Type B pancreatic cell (in vitro differentiated cells): ENCODE measurements around the gene GNA15. TPM values are rescaled to one million over a fixed set of nuclear protein-coding genes. Genes with fewer than 3 reads are reported as not detected.

Experiments used
- DNase-seq: peaks from one replicate; pipeline ENCODE4 v3.0.0; 2021; ENCODE audit warnings: mixed read lengths; ENCODE audit not compliant: unreplicated experiment; ENCODE audit errors: extremely low spot score
- H3K27ac Mint-ChIP-seq: 2 replicates; pipeline ENCODE4 v1.8.0; 2021; ENCODE audit warnings: mild to moderate bottlenecking, mixed read lengths
- H3K27me3 Mint-ChIP-seq: 2 replicates; pipeline ENCODE4 v1.8.0; 2021; ENCODE audit warnings: mixed read lengths
- H3K36me3 Mint-ChIP-seq: 2 replicates; pipeline ENCODE4 v1.8.0; 2021; ENCODE audit warnings: mixed read lengths
- H3K4me1 Mint-ChIP-seq: one replicate; pipeline ENCODE4 v1.8.0; 2021; ENCODE audit warnings: mixed read lengths; ENCODE audit not compliant: unreplicated experiment
- H3K4me3 Mint-ChIP-seq: 2 replicates; pipeline ENCODE4 v1.8.0; 2021; ENCODE audit warnings: mild to moderate bottlenecking, mixed read lengths
- H3K9me3 Mint-ChIP-seq: 2 replicates; pipeline ENCODE4 v1.8.0; 2021; ENCODE audit warnings: mixed read lengths
- total RNA-seq: library from RNA; stranded (reverse); gene quantifications from 2 replicates; pipeline ENCODE4 v1.2.1, GENCODE V29; 2021; ENCODE audit warnings: low replicate concordance
- TF ChIP-seq, protein P1 (sequence below): fragments of 200-600 bp; sonication (generic); conservative IDR thresholded peaks from 2 replicates; pipeline ENCODE4 v1.5.0; 2021; ENCODE audit warnings: antibody characterized with exemption, mild to moderate bottlenecking

Gene GNA15
- total RNA-seq, 1 donor from 2014 or later = 1.6 TPM

DNA sequence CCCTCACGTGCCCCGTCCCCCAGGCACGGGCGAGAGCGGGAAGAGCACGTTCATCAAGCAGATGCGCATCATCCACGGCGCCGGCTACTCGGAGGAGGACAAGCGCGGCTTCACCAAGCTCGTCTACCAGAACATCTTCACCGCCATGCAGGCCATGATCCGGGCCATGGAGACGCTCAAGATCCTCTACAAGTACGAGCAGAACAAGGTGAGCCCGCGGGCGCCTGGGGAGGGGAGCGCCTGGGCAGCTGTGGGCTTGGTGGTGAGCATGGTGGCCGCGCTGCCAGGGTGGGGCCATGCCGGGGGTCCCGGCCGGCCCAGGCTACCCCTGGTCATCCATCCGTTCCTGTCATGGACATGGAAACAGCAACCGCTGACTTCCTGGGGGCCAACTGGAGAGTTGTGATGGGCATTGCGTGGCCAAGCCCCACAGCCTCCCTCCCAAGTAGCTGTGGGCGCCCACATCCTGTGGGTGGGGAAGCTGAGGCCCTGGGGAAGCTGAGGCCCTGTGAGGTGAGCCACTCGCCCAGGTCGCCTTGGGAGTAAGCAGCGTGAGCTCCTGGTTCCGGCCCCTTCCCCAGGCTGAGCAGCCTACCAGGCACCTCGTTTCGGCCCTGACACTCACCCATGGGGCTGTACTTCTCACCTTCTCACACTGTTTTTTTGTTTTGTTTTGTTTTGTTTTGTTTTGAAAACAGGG lies 25.6 kb upstream of the GNA15 start:
- DNase-seq = no peak
- Mint-ChIP-seq H3K27ac (no peak overlapping the region), H3K27me3 (no peaks in the 10 kb centered on the region), H3K4me3 (no peak overlapping the region), H3K9me3 (no peaks in the 10 kb centered on the region), H3K4me1 (peaks cover 12% of the 10 kb centered on the region), H3K36me3 (peaks cover 4% of the 10 kb centered on the region)
- TF ChIP-seq, protein P1, sequence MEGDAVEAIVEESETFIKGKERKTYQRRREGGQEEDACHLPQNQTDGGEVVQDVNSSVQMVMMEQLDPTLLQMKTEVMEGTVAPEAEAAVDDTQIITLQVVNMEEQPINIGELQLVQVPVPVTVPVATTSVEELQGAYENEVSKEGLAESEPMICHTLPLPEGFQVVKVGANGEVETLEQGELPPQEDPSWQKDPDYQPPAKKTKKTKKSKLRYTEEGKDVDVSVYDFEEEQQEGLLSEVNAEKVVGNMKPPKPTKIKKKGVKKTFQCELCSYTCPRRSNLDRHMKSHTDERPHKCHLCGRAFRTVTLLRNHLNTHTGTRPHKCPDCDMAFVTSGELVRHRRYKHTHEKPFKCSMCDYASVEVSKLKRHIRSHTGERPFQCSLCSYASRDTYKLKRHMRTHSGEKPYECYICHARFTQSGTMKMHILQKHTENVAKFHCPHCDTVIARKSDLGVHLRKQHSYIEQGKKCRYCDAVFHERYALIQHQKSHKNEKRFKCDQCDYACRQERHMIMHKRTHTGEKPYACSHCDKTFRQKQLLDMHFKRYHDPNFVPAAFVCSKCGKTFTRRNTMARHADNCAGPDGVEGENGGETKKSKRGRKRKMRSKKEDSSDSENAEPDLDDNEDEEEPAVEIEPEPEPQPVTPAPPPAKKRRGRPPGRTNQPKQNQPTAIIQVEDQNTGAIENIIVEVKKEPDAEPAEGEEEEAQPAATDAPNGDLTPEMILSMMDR = no peak

DNA sequence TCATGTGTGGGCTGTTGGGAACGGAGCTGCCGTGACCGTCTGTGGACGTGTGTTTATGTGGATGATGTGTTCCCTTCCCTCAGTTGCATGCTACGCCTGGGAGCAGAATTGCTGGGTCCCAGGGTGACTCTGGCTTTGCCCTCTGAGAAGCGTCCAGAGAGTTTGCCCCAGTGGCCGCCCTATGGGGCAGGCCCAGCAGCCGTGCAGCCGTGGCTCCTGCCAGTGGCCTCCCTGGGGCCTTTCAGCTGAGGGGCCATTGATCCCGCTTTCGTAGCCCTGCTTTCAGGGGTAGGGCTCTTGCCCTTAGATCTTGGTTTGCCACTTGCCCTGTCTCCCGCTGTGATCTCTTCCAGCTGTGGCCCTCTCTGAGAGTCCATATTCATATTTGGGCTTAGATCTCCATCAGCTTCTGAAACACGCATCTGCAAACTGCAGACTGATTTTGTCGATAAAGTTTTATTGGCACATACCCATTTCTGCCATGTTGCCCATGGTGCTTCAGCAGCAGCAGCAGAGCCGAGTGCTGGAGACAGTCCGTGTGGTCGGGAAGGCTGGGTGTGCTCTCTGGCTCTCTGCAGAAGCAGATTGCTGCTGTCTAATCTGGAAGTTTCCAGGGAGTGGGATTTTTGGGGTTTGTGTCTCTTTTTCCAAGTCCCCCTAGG lies 24.1 kb upstream of the GNA15 start:
- Mint-ChIP-seq H3K4me1 (peaks cover 12% of the 10 kb centered on the region), H3K4me3 (no peak overlapping the region), H3K27ac (no peak overlapping the region), H3K36me3 (peaks cover 4% of the 10 kb centered on the region), H3K9me3 (no peaks in the 10 kb centered on the region), H3K27me3 (no peaks in the 10 kb centered on the region)
- TF ChIP-seq, protein P1 = no peak
- DNase-seq = no peak

DNA sequence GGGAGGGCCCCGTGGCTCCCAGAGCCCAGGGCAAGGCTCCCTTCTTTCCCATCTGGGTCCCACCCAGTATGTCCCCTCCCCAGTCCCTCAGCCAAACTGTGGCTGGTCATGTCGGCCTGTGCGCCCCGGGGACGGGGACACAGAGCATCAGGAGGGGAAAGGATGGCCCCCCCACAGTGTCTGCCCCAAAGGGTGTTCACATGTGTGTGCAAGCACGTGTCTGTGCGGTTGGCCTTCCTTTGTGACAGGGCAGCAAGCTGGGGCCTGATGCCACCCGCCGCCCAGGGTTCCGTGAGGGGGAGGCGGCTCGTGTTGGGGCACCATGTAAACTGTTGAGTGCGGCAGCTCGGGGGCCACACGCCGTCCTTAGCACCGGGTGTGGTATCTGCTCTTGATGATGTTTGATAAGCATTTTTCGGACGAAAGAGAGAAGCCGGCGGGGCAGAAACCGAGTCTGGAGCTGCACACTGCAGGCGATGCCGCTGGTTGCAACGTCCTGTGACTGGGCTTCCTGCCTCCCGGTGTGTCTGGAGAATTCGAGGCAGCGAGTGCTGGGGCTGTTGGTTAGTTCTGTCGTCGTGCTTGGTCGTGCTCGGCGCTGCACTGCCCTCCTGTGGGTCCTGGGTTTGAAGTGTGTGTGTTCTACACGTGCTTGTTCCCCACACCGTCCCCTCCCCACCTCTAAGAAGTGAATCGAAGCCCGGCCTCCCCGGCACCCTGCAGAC lies 23.3 kb upstream of the GNA15 start:
- H3K9me3 Mint-ChIP-seq = no peaks in the 10 kb centered on the region
- peaks cover 8% of the 10 kb centered on the region for H3K4me1 Mint-ChIP-seq
- H3K27ac Mint-ChIP-seq = no peak overlapping the region
- no peak overlapping the region for H3K4me3 Mint-ChIP-seq
- no peaks in the 10 kb centered on the region for H3K27me3 Mint-ChIP-seq
- DNase-seq = no peak
- TF ChIP-seq, protein P1 = no peak
- H3K36me3 Mint-ChIP-seq = peaks cover 4% of the 10 kb centered on the region

DNA sequence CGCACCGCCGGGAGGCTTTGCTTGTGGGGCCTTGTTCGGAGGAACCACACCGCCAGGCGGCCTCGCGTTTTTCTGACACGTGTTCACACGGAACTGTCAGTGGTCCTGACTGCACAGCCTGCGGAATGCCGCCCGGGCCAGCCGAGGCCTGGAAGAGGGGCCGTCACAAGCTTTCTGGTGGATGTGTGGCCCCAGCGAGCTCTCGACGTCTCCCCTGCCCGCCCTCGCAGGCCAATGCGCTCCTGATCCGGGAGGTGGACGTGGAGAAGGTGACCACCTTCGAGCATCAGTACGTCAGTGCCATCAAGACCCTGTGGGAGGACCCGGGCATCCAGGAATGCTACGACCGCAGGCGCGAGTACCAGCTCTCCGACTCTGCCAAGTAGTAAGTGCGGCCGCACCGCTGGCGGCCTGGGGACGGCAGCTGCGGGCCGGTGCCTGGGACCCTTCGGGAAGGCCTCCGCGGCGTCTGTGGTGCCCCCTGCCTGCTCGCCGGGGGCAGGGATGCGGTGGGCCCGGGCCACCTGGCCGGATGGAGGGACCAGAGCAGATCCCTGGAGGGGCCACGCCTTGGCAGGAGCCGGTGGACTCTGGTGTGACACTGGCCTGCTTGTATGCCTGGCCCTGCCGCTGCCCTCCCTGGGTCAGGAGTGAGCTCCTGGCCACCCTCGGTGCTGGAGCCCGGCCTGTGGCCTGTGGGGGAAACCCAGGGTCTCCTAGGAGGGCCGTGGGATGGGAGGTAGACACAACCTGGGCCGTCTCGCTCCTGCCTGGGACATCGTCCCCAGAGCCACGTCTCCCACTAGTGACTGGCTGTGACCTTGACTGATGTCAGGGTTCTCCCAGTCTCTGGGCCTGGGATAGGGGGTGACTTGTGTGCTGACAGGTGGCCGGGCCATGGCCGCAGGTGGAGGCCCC lies 22.5 kb upstream of the GNA15 start:
- Mint-ChIP-seq H3K27me3 (no peaks in the 10 kb centered on the region), H3K36me3 (peaks cover 4% of the 10 kb centered on the region), H3K4me3 (no peak overlapping the region), H3K27ac (no peak overlapping the region), H3K4me1 (peaks cover 7% of the 10 kb centered on the region), H3K9me3 (no peaks in the 10 kb centered on the region)
- DNase-seq = no peak
- TF ChIP-seq, protein P1 = no peak
